Stimulated activated naive CD4-positive, alpha-beta T cell treated with Interleukin-2 at 50 U/mL for 16 hours (primary cell): ENCODE results near the gene ILDR1.
"Not testable (repeated sequence)": the region's sequence is repeated elsewhere in the genome, so short reads cannot be mapped to it uniquely, and the experiment has no call there.

Source experiments
- DNase-seq: peaks from one replicate; lab custom pipeline; 2025; lab: John Stamatoyannopoulos, UW

ILDR1 gene

GRCh38 chr3:122021811-122022401 is at the start of gene ILDR1:
Gene ILDR1 (minus strand): TSS chr3:122022247. CDS start chr3:122022077, 170 bp downstream.
- no peak for DNase-seq

GRCh38 chr3:122067588-122068240 is 45.7 kb upstream of the ILDR1 start:
- DNase-seq: no peak

DNA sequence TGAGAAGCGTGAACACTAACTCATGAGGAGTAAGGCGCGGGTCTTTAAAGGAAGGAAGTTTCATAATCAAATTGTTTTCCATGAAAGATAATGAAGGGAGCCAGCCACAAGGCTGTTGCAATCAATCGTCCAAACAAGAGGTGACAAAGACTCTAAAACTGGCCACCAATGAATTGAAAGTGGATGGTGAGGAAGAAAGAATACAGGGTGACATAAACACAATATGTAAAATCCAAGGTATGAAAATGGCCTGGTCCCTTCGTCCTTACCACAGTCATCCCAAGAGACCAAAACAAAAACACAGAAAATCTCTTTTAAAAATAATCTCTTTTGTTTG is 45.1 kb upstream of the ILDR1 start:
- DNase-seq: no peak

GRCh38 chr3:122066331-122067213 is 44.5 kb upstream of the ILDR1 start:
- DNase-seq: no peak

DNA sequence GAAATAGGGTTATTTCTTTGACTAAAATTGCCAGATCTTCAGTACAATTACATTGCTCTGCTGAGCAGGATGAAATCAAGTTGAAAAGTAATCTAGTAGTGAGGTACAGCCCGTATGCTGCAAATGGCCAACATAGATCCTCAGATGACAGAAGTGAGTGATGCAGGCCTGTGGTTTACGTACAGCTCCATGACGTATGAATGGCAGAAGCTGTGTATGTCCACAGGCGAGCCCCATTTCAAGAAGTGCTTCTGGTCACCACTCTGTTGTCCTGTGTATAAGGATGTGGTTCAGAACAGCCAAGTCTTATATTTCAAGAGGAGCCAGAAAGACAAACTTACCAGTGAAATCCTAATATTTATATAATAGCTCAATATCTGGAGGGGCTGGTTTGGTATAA is 42.3 kb upstream of the ILDR1 start:
- DNase-seq: no peak

DNA sequence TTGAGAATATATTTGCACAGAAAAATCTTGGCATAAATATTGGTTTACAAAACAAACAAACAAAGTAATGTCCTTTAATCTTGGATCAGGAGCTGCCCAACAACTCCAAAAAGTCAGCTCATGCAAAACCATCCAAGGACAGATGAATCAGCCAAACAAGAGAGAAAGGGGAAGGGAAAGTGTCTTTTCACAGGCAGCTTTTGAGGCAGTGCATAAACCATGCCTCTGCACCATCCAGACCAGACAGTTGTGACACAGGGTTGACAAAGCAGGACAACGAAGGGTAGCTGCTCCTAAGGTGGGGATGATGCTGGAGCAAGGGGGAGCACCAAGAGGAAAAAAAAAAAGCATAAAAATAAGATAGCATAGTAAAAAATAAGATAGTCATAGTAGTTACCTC is 41.9 kb upstream of the ILDR1 start:
- DNase-seq: no peak

- DNase-seq: no peak
These were observed 38.1 kb upstream of the ILDR1 start for GRCh38 chr3:122060040-122060698.

DNA sequence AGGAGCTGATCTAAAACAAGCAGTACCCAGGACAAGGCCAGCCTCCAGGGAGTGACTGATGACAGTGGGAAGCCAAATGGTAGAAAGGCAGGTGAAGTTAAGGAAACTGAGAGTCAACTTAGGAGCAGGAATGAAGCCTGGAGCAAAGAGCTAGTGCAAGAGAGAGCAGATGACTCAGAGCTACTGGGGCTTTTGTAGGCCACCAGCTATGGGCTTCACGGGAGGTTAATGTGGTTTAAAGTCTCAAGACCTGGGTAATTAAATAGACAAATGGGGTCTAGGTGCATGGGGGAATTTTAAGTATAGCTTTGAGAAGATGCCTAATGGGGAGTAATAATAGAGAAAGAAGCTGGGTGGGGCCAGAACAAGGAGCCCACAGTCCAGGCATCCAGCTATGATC is 36.2 kb upstream of the ILDR1 start:
- no peak for DNase-seq

DNA sequence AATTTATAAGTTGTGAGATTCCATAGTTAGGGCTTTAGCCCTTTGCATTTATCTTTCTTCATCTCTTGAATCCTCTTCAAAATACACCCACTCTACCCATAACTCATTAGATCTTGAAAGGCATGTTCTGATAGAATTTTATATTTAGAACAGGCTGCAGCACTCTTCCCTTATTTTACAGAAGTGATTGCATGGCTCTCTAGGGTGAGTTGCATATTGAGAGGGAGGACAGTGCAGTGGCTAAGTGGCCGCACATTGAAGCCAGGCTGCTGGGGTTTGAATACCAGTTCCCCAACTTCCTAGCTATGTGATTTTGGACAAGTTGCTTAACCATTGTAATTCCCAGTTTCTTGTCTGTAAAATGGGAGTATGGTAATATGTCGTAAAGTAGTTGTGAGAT is 35.6 kb upstream of the ILDR1 start:
- no peak for DNase-seq

DNA sequence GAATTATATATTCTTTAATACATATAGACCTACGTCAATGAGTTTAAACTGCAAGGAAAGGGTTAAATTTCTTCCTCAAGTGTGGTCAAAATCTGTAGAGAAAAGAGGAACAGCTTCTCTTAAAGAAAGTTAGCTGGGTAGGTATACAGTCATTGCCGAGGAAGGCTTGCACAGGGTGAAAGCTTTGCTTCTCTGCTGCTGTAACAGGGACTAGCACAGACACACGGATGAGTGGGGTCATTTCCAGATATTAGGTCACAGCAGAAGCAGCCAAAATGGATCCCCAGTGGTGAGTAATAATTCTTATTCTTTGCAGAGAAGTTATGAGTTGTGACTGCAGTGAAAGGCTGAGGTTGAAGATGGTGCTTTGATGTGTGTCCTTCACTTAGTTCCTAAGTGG is 33.2 kb upstream of the ILDR1 start, which contains the start of gene CD86:
Gene CD86 (plus strand): TSS at position 148 of the 400 bp plus-strand sequence. CDS start 128 bp downstream, at position 276.
- no peak for DNase-seq

GRCh38 chr3:122052968-122053367 is 30.9 kb upstream of the ILDR1 start:
- DNase-seq: no peak

- not testable (repeated sequence) for DNase-seq
These were observed 25.7 kb upstream of the ILDR1 start for GRCh38 chr3:122047773-122048172.

GRCh38 chr3:122047296-122047695 is 25.2 kb upstream of the ILDR1 start:
- not testable (repeated sequence) for DNase-seq

DNA sequence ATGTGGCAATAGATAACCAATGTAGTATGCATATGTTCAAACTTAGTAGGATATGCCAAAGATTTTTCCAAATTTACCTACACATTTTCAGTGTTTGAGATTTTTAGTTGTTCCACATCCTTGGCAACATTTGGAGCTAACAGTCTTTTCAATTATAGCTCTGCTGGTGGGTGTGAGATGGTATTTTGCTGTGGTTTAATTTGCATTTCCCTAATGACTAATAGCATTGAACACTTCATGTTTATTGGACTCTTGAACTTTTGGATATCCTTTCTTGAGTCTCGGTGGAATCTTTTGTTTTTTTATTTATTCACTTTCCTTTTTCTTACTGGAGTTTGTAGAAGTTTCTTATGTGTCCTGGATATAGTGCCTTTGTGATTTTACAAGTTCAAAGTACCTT is 11.0 kb upstream of the ILDR1 start:
- no peak for DNase-seq

DNA sequence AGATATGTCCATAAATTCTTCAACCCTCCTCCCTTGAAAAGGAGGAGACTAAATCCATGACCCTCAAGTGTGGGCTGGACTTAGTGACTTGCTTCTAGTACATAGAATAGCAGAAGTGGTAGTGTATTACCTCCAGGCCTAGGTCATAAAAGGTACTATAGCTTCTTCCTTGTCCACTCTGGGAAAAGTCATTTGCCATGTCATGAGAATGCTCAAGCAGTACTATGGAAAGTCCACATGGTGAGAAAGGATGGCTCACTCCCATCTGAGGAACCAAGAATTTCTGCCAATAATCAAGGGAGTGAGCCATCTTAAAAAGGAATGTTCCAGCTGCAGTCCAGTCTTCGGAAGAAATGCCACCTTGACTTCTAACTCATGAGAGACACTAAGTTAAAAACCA is 10.5 kb upstream of the ILDR1 start:
- DNase-seq: no peak

DNA sequence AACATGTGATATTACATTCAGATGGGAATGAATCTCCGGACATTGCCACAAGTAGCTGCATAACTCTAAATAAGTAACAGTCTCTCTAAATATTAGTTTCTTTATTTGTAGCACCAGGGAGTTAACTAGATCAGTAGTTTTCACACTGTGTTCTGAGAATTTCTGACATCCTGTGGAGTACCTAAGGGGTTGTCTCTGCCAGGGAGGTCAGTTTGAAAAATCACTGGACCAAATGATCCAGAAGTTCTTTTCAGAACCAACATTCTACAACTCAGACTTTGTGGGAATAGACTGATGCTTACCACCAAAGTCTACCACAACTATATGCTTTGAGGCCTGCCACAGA is 9.0 kb upstream of the ILDR1 start:
- DNase-seq: no peak

GRCh38 chr3:122030381-122031122 is 8.5 kb upstream of the ILDR1 start:
- DNase-seq: no peak

GRCh38 chr3:122025296-122025695 is 3.2 kb upstream of the ILDR1 start:
- no peak for DNase-seq

GRCh38 chr3:122024800-122025199 is 2.8 kb upstream of the ILDR1 start:
- DNase-seq: no peak

DNA sequence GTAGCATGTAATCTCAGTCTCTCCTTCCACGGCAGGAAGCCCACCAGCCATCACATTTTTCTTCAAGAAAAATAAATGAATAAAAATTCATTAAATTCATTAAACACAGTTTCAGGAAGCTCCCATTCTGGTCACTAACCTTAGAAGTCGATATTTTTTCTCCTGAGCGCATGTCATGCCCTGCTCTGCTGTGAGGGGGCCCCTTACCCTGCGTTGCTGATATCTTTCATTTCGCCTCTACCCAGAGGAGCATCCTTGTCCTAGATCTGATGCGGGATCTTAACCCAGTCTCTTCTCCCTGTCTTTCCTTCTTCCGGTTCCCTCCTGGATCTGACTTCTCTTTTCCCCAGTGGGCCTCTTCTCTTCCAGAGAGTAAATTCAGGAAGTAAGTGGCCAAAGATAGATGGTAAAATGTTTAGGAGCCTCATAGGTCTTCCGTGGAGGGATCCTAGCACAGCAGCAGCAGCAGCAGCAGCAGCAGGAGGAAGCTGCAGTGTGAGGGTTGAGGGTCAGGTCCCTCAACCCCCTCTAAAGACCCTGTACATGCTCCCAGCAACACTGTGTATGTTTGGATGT is 1.4 kb upstream of the ILDR1 start:
- DNase-seq: no peak

DNA sequence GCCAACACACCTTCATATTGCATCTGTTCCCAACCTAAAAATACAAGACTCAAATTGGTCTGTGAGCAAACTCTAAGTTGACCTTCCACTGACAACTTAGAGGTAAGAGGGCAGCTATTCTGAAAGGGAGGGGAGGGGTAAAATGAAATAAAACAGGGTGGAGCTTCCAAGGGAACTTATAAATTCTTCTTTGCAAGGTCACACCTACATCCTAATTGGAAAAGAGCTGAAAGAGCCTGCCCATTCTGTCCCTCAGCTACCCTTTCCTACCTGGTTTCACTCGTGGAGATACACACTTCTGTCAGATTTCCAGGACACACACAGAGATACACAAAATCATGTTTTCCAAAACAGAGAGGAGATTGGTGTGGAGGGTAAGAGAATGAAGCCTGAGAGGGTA is 1.0 kb downstream of the ILDR1 start:
- DNase-seq: no peak

GRCh38 chr3:122019493-122019892 is 2.6 kb downstream of the ILDR1 start:
- no peak for DNase-seq
